Choroid plexus epithelial cell (primary cell): Measurements from ENCODE around the gene ICOS.
"Not testable (repeated sequence)": the region's sequence is repeated elsewhere in the genome, so short reads cannot be mapped to it uniquely, and the experiment has no call there.

Experiments used
- DNase-seq: peaks from one replicate; pipeline ENCODE4 v3.0.0-alpha.2; 2010; ENCODE audit warnings: low read depth
- H3K4me3 ChIP-seq: 2 replicates; pipeline ENCODE4 v1.5.1; 2011; ENCODE audit warnings: low read depth, mild to moderate bottlenecking, control low read depth, low read length, moderate library complexity
- CTCF ChIP-seq: conservative IDR thresholded peaks from 2 replicates; pipeline ENCODE4 v1.5.1; 2011; ENCODE audit warnings: low read depth, mild to moderate bottlenecking, control low read depth, inconsistent platforms, low read length, moderate library complexity

ICOS gene

GRCh38 chr2:203971251-203971650 lies 34.7 kb downstream of the ICOS start:
- no peak overlapping the region for H3K4me3 ChIP-seq
- no peak for TF ChIP-seq CTCF
- no peak for DNase-seq

GRCh38 chr2:203972066-203972465 lies 35.5 kb downstream of the ICOS start:
- TF ChIP-seq CTCF: no peak
- no peak overlapping the region for H3K4me3 ChIP-seq
- no peak for DNase-seq

DNA sequence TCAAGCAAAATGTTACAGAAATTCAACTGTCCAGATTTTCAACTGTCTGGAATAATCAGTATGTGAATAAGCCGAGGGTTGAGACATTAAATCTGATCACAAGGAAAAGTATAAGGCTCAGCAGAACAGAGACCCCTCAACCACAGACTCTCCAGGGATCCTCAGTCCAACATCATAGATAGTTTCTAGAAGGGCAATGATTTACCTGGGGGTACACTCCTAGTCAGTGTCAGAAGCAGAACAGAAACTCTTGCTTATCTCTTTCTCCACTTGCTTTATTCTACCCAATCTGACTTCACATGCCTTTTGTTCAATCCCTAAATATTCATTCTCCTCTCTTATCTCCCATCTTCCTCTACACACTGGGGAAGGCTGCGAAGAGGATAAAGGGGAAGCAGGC lies 36.4 kb downstream of the ICOS start:
- no peak overlapping the region for H3K4me3 ChIP-seq
- TF ChIP-seq CTCF: no peak
- no peak for DNase-seq

- DNase-seq: no peak
- H3K4me3 ChIP-seq: no peak overlapping the region
- no peak for TF ChIP-seq CTCF
Observed at GRCh38 chr2:203973676-203974075, 37.1 kb downstream of the ICOS start.

DNA sequence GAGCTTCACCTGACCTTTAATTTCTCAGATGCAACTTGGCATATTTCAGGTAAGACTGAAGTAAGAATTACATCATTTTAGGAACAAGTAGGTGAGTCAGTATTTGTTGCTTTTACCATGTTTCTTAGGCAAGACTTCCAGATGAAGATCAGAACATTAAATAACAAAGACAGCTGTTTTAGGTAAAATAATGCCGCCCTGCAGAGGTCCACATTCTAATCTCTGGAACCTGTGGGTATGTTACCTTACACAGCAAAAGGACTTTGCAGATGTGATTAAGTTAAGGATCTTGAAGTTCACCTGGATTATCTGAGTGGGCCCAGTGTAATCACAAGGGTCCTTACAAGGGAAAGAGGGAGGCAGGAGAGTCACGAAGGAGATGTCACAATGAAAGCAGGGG lies 39.3 kb downstream of the ICOS start:
- no peak overlapping the region for H3K4me3 ChIP-seq
- DNase-seq: no peak
- no peak for TF ChIP-seq CTCF

DNA sequence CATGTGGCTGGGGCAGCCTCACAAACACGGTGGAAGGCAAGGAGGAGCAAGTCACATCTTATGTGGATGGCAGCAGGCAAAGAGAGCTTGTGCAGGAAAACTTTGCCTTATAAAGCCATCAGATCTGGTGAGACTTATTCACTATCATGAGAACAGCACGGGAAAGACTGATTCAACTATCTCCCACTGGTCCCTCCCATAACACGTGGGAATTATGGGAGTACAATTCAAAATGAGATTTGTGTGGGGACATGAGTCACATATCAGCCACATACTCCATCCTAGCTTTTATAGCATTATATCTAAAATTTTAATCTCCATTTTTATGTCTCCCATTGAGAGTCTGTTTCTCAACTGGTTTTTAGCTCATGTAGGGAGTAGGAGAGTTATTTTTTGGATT lies 45.7 kb downstream of the ICOS start:
- TF ChIP-seq CTCF: no peak
- no peak overlapping the region for H3K4me3 ChIP-seq
- DNase-seq: no peak

DNA sequence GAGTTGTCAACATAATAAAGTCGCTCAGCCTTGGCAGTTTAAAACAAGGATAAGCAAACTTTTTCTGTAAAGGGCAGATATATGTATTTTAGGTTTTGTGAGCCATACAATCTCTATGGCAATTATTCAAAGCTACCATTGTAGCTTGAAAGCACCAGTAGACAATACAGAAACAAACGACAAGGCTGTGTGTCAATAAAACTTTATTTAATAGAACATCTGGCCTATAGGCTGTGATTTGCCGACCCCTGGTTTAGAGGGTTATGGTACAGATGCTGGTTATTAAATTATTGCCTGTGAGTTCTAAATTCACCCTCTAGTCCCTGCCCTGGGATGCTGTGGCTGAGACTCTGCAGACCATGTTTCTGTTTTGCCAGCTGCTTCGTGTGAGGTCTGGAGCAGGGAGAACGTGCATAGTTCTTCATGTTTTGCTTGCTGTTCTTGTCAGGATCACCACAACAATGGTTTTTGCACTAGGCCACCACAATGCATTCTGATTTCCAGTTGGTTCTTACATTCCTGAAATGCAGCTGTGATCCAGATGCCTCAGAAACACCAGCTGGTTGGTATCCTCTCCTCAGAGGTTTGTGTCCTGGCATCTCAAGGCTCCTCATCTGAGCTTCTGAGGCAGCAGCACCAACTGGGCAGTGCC lies 46.6 kb downstream of the ICOS start:
- TF ChIP-seq CTCF: no peak
- no peak for DNase-seq
- no peak overlapping the region for H3K4me3 ChIP-seq

DNA sequence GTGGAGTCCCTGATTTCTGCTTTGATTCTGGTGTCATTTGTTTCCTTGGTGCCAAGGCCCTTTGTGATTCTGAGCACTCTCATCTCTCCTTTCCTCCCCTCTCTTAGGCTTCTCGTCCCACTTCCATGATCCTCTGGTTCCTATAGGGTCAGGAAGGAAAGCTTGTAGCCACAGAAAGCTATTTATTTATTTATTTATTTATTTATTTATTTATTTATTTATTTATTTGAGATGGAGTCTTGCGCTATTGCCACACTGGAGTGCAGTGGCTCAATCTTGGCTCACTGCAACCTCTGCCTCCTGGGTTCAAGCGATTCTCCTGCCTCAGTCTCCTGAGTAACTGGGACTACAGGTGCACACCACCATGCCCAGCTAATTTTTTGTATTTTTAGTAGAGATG lies 49.4 kb downstream of the ICOS start:
- DNase-seq, H3K4me3 ChIP-seq: not testable (repeated sequence)
